RWPE1 (cell line): ENCODE results near the gene CISD1.

Experiments used
- CTCF ChIA-PET: fragments of 350-600 bp; sonication (Branson Sonifier 250); formaldehyde crosslinking; extraction: SDS; loops from one replicate; lab custom pipeline; 2021; lab: Yijun Ruan, JAX
- POLR2A ChIA-PET: fragments of 400-600 bp; formaldehyde crosslinking; extraction: SDS; loops from one replicate; lab custom pipeline; 2020; ENCODE audit warnings: antibody characterized with exemption; ENCODE audit not compliant: low non-redundant PET; lab: Yijun Ruan, JAX
- DNase-seq: peaks from one replicate; pipeline ENCODE4 v3.0.0; 2012; ENCODE audit warnings: low spot score
- H3K27ac ChIP-seq: fragments of 450-650 bp; 2 replicates; pipeline ENCODE4 v1.5.1; 2017
- CTCF ChIP-seq: fragments of 450-650 bp; conservative IDR thresholded peaks from 2 replicates; pipeline ENCODE4 v1.5.1; 2017; ENCODE audit warnings: low read depth, mild to moderate bottlenecking

CISD1 gene

GRCh38 chr10:58275261-58275660 lies 6.3 kb downstream of the CISD1 start:
- no peak for DNase-seq
- no peak for TF ChIP-seq CTCF
- ChIA-PET CTCF (no interaction called here), POLR2A (no interaction called here)
- no peak overlapping the region for H3K27ac ChIP-seq

GRCh38 chr10:58275908-58276307 lies 6.9 kb downstream of the CISD1 start:
- no peak for DNase-seq
- no peak overlapping the region for H3K27ac ChIP-seq
- POLR2A ChIA-PET, result no interaction called here
- TF ChIP-seq CTCF, result no peak
- CTCF ChIA-PET, result interaction anchor here (0.6 to 0.9 kb wide), 2 partner anchors 13 to 16 kb away, joined by 3 read pairs; no protein-coding TSS in a partner anchor

- POLR2A ChIA-PET, result no interaction called here
- H3K27ac ChIP-seq, result no peak overlapping the region
- TF ChIP-seq CTCF, result no peak
- CTCF ChIA-PET, result no interaction called here
- DNase-seq, result no peak
Measured at GRCh38 chr10:58278274-58278961, 9.5 kb downstream of the CISD1 start.

- no peak overlapping the region for H3K27ac ChIP-seq
- CTCF ChIA-PET, result no interaction called here
- TF ChIP-seq CTCF, result no peak
- DNase-seq, result no peak
- POLR2A ChIA-PET, result no interaction called here
Measured at GRCh38 chr10:58278962-58279307, 10.0 kb downstream of the CISD1 start.

- no peak for TF ChIP-seq CTCF
- H3K27ac ChIP-seq, result no peak overlapping the region
- ChIA-PET CTCF (no interaction called here), POLR2A (no interaction called here)
- no peak for DNase-seq
Measured at GRCh38 chr10:58280477-58280876, 11.5 kb downstream of the CISD1 start.

- no peak overlapping the region for H3K27ac ChIP-seq
- DNase-seq, result no peak
- TF ChIP-seq CTCF, result no peak
- CTCF ChIA-PET, result no interaction called here
- POLR2A ChIA-PET, result no interaction called here
Measured at GRCh38 chr10:58281092-58281752, 12.3 kb downstream of the CISD1 start.
